Liver (tissue), 9 donors: ENCODE results near the gene PLSCR3. TPM values are rescaled to one million over a fixed set of nuclear protein-coding genes. Genes with fewer than 3 reads are reported as not detected.

Experiments
- DNase-seq: peaks from one replicate; pipeline ENCODE4 v3.0.0-alpha.2; 2017; ENCODE audit warnings: low spot score
- H3K27ac ChIP-seq, 2 donors: one replicate each; pipeline ENCODE4 v1.7.0; 2013; ENCODE audit warnings: inconsistent platforms in 2 of 2, low read length in 2 of 2, control low read depth in 1 of 2, low read depth in 1 of 2, mild to moderate bottlenecking in 1 of 2
- H3K27me3 ChIP-seq, 4 donors: one replicate each; pipeline versions ENCODE4 v1.6.1 to v1.7.0; 2013; ENCODE audit warnings: low read length in 3 of 4, inconsistent platforms in 1 of 4, mild to moderate bottlenecking in 1 of 4, moderate library complexity in 1 of 4; ENCODE audit not compliant: control insufficient read depth in 4 of 4, insufficient read depth in 4 of 4
- H3K36me3 ChIP-seq, 4 donors: one replicate each; pipeline versions ENCODE4 v1.6.1 to v1.7.0; 2013; ENCODE audit warnings: low read length in 3 of 4, mild to moderate bottlenecking in 3 of 4, low read depth in 1 of 4, moderate library complexity in 1 of 4; ENCODE audit not compliant: control insufficient read depth in 4 of 4, insufficient read depth in 3 of 4
- H3K4me1 ChIP-seq, 4 donors: one replicate each; pipeline versions ENCODE4 v1.6.1 to v1.7.0; 2013; ENCODE audit warnings: low read length in 3 of 4, mild to moderate bottlenecking in 3 of 4, moderate library complexity in 1 of 4; ENCODE audit not compliant: control insufficient read depth in 4 of 4, insufficient read depth in 4 of 4
- H3K4me3 ChIP-seq, 3 donors: one replicate each; pipeline versions ENCODE4 v1.6.1 to v1.7.0; 2013; ENCODE audit warnings: low read length in 3 of 3, control low read depth in 1 of 3, low read depth in 1 of 3, mild to moderate bottlenecking in 1 of 3
- H3K9ac ChIP-seq, 2 donors: one replicate each; pipeline ENCODE4 v1.7.0; 2013; ENCODE audit warnings: low read length in 2 of 2, mild to moderate bottlenecking in 2 of 2, moderate library complexity in 2 of 2, control low read depth in 1 of 2, low read depth in 1 of 2
- H3K9me3 ChIP-seq, 4 donors: one replicate each; pipeline versions ENCODE4 v1.6.1 to v1.7.0; 2013; ENCODE audit warnings: low read length in 3 of 4; ENCODE audit not compliant: control insufficient read depth in 4 of 4
- EGR1 ChIP-seq, 2 donors: IDR thresholded peaks; 2 replicates each; pipeline ENCODE4 v1.6.1; 2016 to 2018; ENCODE audit warnings: antibody characterized with exemption in 2 of 2, low read depth in 2 of 2
- FOXA1 ChIP-seq: IDR thresholded peaks from 2 replicates; pipeline ENCODE4 v1.6.1; 2016; ENCODE audit warnings: antibody characterized with exemption
- FOXA2 ChIP-seq: IDR thresholded peaks from 2 replicates; pipeline ENCODE4 v1.6.1; 2016; ENCODE audit warnings: antibody characterized with exemption
- GABPA ChIP-seq, 2 donors: IDR thresholded peaks in 1 of 2; conservative IDR thresholded peaks in 1 of 2; 2 replicates each; pipeline ENCODE4 v1.6.1; 2016; ENCODE audit warnings: antibody characterized with exemption in 2 of 2, mild to moderate bottlenecking in 1 of 2, moderate library complexity in 1 of 2
- HNF4A ChIP-seq, 2 donors: conservative IDR thresholded peaks; 2 replicates each; pipeline ENCODE4 v1.6.1; 2016; ENCODE audit warnings: antibody characterized with exemption in 2 of 2, mild to moderate bottlenecking in 2 of 2
- HNF4G ChIP-seq: IDR thresholded peaks from 2 replicates; pipeline ENCODE4 v1.6.1; 2016; ENCODE audit warnings: antibody characterized with exemption
- JUND ChIP-seq, 2 donors: IDR thresholded peaks; 2 replicates each; pipeline ENCODE4 v1.6.1; 2016; ENCODE audit warnings: antibody characterized with exemption in 2 of 2
- NR2F2 ChIP-seq: IDR thresholded peaks from 2 replicates; pipeline ENCODE4 v1.6.1; 2016; ENCODE audit warnings: antibody characterized with exemption
- RAD21 ChIP-seq, 2 donors: IDR thresholded peaks; 2 replicates each; pipeline ENCODE4 v1.6.1; 2016; ENCODE audit warnings: antibody characterized with exemption in 2 of 2, mild to moderate bottlenecking in 2 of 2
- RXRA ChIP-seq, 2 donors: IDR thresholded peaks; 2 replicates each; pipeline ENCODE4 v1.6.1; 2017 to 2018; ENCODE audit warnings: antibody characterized with exemption in 2 of 2, mild to moderate bottlenecking in 1 of 2
- SP1 ChIP-seq: IDR thresholded peaks from 2 replicates; pipeline ENCODE4 v1.6.1; 2018; ENCODE audit warnings: antibody characterized with exemption, mild to moderate bottlenecking
- TAF1 ChIP-seq: conservative IDR thresholded peaks from 2 replicates; pipeline ENCODE4 v1.6.1; 2016; ENCODE audit warnings: antibody characterized with exemption, mild to moderate bottlenecking
- YY1 ChIP-seq: IDR thresholded peaks from 2 replicates; pipeline ENCODE4 v1.6.1; 2016; ENCODE audit warnings: antibody characterized with exemption, mild to moderate bottlenecking
- ZBTB33 ChIP-seq: IDR thresholded peaks from 2 replicates; pipeline ENCODE4 v1.6.1; 2016; ENCODE audit warnings: antibody characterized with exemption
- WGBS: extraction: QIAGEN DNeasy Blood & Tissue Kit; methylation state at CpG from one replicate; pipeline ENCODE4 v1.1.7; 2013; 5-methylcytosine and 5-hydroxymethylcytosine counted together
- polyA plus RNA-seq, 2 donors: library from polyadenylated mRNA; stranded (reverse) in 1 of 2; unstranded in 1 of 2; fragments of 200-250 nt in 1 of 2; fragments of >200 nt in 1 of 2; fragmentation: Nextera tagmentation in 1 of 2; extraction: Ambion mirVana in 1 of 2; gene quantifications; one replicate each; pipeline versions ENCODE4 v1.2.1 to v1.2.3, GENCODE V29; 2013 to 2015
- total RNA-seq, 2 donors: library from RNA; depleted of rRNA; stranded (reverse); fragments of >200 nt; gene quantifications; one replicate each; pipeline ENCODE4 v1.2.3, GENCODE V29; 2014
- TF ChIP-seq, protein P1 (sequence below): fragments of 150-350 bp; IDR thresholded peaks from 2 replicates; pipeline ENCODE4 v1.5.1; 2017; ENCODE audit warnings: improper control_type of control experiment, low read depth, low read length; ENCODE audit not compliant: missing input control
- TF ChIP-seq, protein P2 (sequence below): IDR thresholded peaks from 2 replicates; pipeline ENCODE4 v1.6.1; 2016; ENCODE audit warnings: antibody characterized with exemption, mild to moderate bottlenecking
- TF ChIP-seq, protein P3 (sequence below): IDR thresholded peaks from 2 replicates; pipeline ENCODE4 v1.6.1; 2016; ENCODE audit warnings: antibody characterized with exemption
- TF ChIP-seq, protein P4 (sequence below): IDR thresholded peaks from 2 replicates; pipeline ENCODE4 v1.6.1; 2016; ENCODE audit warnings: antibody characterized with exemption
- donor health status: healthy.
- donor health status: healthy.
- donor health status: healthy.
- donor health status: healthy.
- donor health status: healthy.

The PLSCR3 gene
- total and polyA plus RNA-seq, 4 donors = 2.8 to 10.9 (median 4.1) TPM

GRCh38 chr17:7416323-7416722 lies 22.0 kb upstream of the PLSCR3 start:
- no peaks in the 10 kb centered on the region for H3K36me3 ChIP-seq
- H3K9me3 ChIP-seq = no peaks in the 10 kb centered on the region
- H3K4me1 ChIP-seq = no peaks in the 10 kb centered on the region
- TF ChIP-seq, protein P1, sequence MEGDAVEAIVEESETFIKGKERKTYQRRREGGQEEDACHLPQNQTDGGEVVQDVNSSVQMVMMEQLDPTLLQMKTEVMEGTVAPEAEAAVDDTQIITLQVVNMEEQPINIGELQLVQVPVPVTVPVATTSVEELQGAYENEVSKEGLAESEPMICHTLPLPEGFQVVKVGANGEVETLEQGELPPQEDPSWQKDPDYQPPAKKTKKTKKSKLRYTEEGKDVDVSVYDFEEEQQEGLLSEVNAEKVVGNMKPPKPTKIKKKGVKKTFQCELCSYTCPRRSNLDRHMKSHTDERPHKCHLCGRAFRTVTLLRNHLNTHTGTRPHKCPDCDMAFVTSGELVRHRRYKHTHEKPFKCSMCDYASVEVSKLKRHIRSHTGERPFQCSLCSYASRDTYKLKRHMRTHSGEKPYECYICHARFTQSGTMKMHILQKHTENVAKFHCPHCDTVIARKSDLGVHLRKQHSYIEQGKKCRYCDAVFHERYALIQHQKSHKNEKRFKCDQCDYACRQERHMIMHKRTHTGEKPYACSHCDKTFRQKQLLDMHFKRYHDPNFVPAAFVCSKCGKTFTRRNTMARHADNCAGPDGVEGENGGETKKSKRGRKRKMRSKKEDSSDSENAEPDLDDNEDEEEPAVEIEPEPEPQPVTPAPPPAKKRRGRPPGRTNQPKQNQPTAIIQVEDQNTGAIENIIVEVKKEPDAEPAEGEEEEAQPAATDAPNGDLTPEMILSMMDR = no peak
- TF ChIP-seq, protein P2, sequence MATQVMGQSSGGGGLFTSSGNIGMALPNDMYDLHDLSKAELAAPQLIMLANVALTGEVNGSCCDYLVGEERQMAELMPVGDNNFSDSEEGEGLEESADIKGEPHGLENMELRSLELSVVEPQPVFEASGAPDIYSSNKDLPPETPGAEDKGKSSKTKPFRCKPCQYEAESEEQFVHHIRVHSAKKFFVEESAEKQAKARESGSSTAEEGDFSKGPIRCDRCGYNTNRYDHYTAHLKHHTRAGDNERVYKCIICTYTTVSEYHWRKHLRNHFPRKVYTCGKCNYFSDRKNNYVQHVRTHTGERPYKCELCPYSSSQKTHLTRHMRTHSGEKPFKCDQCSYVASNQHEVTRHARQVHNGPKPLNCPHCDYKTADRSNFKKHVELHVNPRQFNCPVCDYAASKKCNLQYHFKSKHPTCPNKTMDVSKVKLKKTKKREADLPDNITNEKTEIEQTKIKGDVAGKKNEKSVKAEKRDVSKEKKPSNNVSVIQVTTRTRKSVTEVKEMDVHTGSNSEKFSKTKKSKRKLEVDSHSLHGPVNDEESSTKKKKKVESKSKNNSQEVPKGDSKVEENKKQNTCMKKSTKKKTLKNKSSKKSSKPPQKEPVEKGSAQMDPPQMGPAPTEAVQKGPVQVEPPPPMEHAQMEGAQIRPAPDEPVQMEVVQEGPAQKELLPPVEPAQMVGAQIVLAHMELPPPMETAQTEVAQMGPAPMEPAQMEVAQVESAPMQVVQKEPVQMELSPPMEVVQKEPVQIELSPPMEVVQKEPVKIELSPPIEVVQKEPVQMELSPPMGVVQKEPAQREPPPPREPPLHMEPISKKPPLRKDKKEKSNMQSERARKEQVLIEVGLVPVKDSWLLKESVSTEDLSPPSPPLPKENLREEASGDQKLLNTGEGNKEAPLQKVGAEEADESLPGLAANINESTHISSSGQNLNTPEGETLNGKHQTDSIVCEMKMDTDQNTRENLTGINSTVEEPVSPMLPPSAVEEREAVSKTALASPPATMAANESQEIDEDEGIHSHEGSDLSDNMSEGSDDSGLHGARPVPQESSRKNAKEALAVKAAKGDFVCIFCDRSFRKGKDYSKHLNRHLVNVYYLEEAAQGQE = no peak
- TF ChIP-seq FOXA2 = no peak
- no peak for TF ChIP-seq RAD21 (IDR thresholded peaks at IDR 0.05)
- TF ChIP-seq HNF4A (conservative IDR thresholded peaks at IDR 0.05) = no peak
- TF ChIP-seq TAF1 = no peak
- no peak for TF ChIP-seq GABPA (IDR thresholded peaks at IDR 0.05 in 1 of 2, conservative IDR thresholded peaks at IDR 0.05 in 1 of 2)
- TF ChIP-seq ZBTB33 = no peak
- TF ChIP-seq EGR1 (IDR thresholded peaks at IDR 0.05; ENCODE audit: low read depth in 2 of 2) = no peak
- no peak for TF ChIP-seq NR2F2
- TF ChIP-seq JUND (IDR thresholded peaks at IDR 0.05) = no peak
- TF ChIP-seq, protein P3, sequence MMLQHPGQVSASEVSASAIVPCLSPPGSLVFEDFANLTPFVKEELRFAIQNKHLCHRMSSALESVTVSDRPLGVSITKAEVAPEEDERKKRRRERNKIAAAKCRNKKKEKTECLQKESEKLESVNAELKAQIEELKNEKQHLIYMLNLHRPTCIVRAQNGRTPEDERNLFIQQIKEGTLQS = no peak
- no peak for TF ChIP-seq RXRA (IDR thresholded peaks at IDR 0.05)
- TF ChIP-seq FOXA1 = no peak
- TF ChIP-seq YY1 = no peak
- no peak for TF ChIP-seq HNF4G
- TF ChIP-seq, protein P4, sequence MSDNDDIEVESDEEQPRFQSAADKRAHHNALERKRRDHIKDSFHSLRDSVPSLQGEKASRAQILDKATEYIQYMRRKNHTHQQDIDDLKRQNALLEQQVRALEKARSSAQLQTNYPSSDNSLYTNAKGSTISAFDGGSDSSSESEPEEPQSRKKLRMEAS = no peak
- H3K4me3 ChIP-seq = no peak overlapping the region
- H3K27me3 ChIP-seq = no peaks in the 10 kb centered on the region
- 81% methylated on average over 6 of the region's 6 CpGs for WGBS
- DNase-seq = no peak
- no peak overlapping the region for H3K9ac ChIP-seq
- H3K27ac ChIP-seq = no peak overlapping the region

GRCh38 chr17:7415784-7416183 lies 21.5 kb upstream of the PLSCR3 start:
- no peak for DNase-seq
- Histone ChIP-seq H3K9me3 (no peaks in the 10 kb centered on the region), H3K4me3 (no peak overlapping the region), H3K4me1 (no peaks in the 10 kb centered on the region), H3K36me3 (no peaks in the 10 kb centered on the region), H3K27me3 (no peaks in the 10 kb centered on the region), H3K27ac (no peak overlapping the region), H3K9ac (no peak overlapping the region)
- 91% methylated on average over 23 of the region's 23 CpGs for WGBS
- TF ChIP-seq, protein P1 = no peak
- TF ChIP-seq JUND (IDR thresholded peaks at IDR 0.05) = no peak
- no peak for TF ChIP-seq TAF1
- no peak for TF ChIP-seq SP1
- no peak for TF ChIP-seq HNF4A (conservative IDR thresholded peaks at IDR 0.05)
- no peak for TF ChIP-seq RAD21 (IDR thresholded peaks at IDR 0.05)
- TF ChIP-seq NR2F2 = no peak
- no peak for TF ChIP-seq GABPA (IDR thresholded peaks at IDR 0.05 in 1 of 2, conservative IDR thresholded peaks at IDR 0.05 in 1 of 2)
- no peak for TF ChIP-seq HNF4G
- TF ChIP-seq FOXA1 = no peak
- no peak for TF ChIP-seq FOXA2
- TF ChIP-seq, protein P4 = no peak
- no peak for TF ChIP-seq ZBTB33
